Fibroblast of villous mesenchyme (primary cell): ENCODE results near the gene SPATA25. TPM values are rescaled to one million over a fixed set of nuclear protein-coding genes. Genes with fewer than 3 reads are reported as not detected.

Experiments
- DNase-seq: peaks from one replicate; pipeline ENCODE4 v3.0.0-alpha.2; 2010; ENCODE audit warnings: low read depth
- H3K4me3 ChIP-seq: 2 replicates; pipeline ENCODE4 v1.5.1; 2011; ENCODE audit warnings: low read depth, mild to moderate bottlenecking, low read length
- total RNA-seq: library from RNA; depleted of rRNA; stranded (reverse); fragments of >200 nt; gene quantifications from 2 replicates; pipeline ENCODE4 v1.2.3, GENCODE V29; 2012
- TF ChIP-seq, protein P1 (sequence below): IDR thresholded peaks from 2 replicates; pipeline ENCODE4 v1.5.1; 2012; ENCODE audit warnings: low read depth, mild to moderate bottlenecking, low read length; ENCODE audit not compliant: insufficient read depth

SPATA25 gene
- total RNA-seq, 1 donor, result 0.43 TPM

DNA sequence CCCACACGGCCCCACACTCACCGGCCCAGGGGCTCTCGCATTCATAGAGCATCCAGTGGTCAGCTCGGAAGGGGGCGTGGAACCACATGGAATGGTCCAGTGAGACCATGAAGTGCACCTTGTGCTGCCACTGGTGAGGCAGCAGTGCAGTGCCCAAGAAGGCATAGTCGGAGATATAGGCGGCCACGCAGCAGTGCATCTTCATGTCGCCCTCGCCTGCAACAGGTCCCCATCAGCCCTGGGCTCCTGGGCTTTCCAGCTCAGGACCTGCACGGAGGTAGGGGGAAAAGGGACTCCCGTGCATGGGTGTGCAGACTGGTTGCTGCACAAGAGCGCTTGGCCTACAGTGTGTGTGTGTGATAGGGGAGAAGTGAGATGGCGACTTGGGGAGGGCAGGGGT is 43.9 kb downstream of the SPATA25 start:
- TF ChIP-seq, protein P1, sequence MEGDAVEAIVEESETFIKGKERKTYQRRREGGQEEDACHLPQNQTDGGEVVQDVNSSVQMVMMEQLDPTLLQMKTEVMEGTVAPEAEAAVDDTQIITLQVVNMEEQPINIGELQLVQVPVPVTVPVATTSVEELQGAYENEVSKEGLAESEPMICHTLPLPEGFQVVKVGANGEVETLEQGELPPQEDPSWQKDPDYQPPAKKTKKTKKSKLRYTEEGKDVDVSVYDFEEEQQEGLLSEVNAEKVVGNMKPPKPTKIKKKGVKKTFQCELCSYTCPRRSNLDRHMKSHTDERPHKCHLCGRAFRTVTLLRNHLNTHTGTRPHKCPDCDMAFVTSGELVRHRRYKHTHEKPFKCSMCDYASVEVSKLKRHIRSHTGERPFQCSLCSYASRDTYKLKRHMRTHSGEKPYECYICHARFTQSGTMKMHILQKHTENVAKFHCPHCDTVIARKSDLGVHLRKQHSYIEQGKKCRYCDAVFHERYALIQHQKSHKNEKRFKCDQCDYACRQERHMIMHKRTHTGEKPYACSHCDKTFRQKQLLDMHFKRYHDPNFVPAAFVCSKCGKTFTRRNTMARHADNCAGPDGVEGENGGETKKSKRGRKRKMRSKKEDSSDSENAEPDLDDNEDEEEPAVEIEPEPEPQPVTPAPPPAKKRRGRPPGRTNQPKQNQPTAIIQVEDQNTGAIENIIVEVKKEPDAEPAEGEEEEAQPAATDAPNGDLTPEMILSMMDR, result no peak
- H3K4me3 ChIP-seq, result no peak overlapping the region
- no peak for DNase-seq

DNA sequence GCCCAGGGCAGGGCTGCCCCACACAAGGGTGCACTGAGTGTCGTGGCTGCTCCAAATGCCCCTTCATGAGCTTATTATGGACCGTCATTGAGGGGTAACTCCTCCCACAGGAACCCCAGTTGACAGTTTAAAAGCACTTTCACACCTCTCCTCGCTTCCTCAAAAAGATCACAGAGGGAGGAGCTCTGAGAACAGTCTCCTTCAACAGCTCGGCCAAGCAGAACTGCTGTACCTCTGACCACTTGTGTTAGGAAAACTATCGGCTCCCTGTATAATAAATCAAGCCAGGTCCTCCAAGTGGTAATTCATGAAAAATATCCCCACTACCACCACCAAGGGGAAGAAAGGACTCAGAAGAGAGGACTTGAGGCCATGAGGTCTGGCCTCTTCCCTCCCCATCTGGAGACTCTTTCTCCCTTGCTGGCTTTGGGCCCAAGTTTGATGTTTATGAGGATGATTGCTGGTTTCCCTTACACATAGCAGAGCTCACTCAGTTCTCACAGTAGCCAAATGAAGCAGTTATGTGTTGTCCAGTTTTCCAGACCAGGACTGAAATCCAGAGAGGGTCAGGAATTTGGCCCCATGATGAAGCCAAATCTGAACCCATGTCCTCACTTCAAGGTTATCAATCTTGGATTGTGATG is 45.1 kb downstream of the SPATA25 start:
- TF ChIP-seq, protein P1, result no peak

DNA sequence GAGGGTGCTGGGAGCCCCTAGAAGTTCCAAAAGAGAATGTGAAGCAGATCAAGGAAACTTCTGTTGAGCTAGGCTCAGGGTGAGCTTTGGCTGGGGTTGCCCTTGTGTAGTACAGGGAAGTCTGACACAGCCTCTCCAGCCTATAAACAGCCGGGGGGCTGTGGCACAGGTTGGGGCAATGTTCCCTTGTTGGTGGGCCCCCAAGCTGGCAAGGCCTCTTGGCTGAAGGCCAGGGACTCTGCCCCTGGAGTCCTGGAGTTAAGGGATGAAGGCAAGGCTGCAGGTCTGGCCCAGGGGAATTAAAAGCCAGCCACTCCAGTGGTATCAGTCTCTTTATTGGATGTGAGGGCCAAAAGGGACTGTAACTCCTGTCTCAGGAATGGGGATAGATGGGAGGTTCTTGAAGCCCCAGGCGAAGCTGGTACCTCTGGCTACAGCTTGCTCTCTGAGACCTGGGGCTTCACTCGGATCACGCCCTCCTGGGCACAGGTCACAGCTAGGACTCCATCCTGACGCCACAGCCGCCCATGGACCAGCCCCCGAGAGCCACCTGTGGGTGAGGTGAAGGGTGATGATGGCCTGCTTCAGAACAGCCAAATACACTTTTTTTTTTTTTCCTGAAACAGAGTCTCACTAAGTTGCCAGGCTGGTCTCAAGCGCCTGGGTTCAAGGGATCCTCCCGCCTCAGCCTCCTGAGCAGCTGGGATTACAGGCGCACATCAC is 45.9 kb downstream of the SPATA25 start:
- no peak overlapping the region for H3K4me3 ChIP-seq
- no peak for DNase-seq
- TF ChIP-seq, protein P1, result no peak

More for the DNA sequence above, 45.1 kb downstream of the SPATA25 start:
- no peak overlapping the region for H3K4me3 ChIP-seq
- peak; percentile 91 for DNase-seq

DNA sequence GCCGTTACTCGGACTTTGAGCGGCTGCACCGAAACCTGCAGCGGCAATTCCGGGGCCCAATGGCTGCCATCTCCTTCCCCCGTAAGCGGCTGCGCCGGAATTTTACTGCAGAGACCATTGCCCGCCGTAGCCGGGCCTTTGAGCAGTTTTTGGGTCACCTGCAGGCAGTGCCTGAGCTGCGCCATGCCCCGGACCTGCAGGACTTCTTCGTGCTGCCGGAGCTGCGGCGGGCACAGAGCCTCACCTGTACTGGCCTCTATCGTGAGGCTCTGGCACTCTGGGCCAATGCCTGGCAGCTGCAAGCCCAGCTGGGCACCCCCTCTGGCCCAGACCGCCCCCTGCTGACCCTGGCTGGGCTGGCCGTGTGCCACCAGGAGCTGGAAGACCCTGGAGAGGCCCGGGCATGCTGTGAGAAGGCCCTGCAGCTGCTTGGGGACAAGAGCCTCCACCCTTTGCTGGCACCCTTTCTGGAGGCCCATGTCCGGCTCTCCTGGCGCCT is 46.7 kb downstream of the SPATA25 start:
- no peak overlapping the region for H3K4me3 ChIP-seq
- DNase-seq, result no peak
- TF ChIP-seq, protein P1, result no peak

DNA sequence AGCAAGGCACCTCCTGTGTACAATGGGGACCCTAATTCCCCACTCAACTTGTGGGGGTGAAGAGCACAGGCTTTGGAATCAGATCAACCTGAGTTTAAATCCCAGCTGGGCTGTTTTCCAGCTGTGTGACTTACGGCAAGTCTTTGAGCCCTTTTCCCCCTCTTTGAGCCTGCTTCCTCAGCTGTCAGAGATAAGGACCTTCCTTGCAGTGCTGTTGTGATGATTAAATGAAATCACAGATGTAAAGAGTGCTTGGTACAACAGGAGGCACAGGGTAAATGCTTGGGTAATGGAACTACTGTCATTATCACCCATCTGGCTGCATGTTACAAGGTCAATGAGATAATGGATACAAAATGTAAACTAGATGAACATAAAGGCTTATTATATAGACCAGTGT is 50.6 kb downstream of the SPATA25 start:
- peak; percentile 78 for DNase-seq
- peak overlapping the region; percentile 36 for H3K4me3 ChIP-seq

More for the DNA sequence above, 50.6 kb downstream of the SPATA25 start:
- TF ChIP-seq, protein P1, result no peak

Other genes with a start within 250 kb of the SPATA25 start
- gene WFDC11, start 217.4 kb downstream of the SPATA25 start, total RNA-seq, result not detected in 2 replicates
- not detected in 2 replicates for gene WFDC13, start 185.6 kb downstream of the SPATA25 start, total RNA-seq
- not detected in 2 replicates for gene WFDC10B, start 182.6 kb downstream of the SPATA25 start, total RNA-seq
- gene SPINT4, start 165.3 kb downstream of the SPATA25 start, total RNA-seq, result not detected in 2 replicates
- gene WFDC3, start 95.7 kb downstream of the SPATA25 start, total RNA-seq, result 0.43 TPM in 1 of 2 replicates, not detected in the other
- gene DNTTIP1, start 95.7 kb downstream of the SPATA25 start, total RNA-seq, result 9.5 and 12.6 TPM in 2 replicates
- gene UBE2C, start 75.0 kb downstream of the SPATA25 start, total RNA-seq, result 13.5 and 26.3 TPM in 2 replicates
- 0.32 and 0.43 TPM in 2 replicates for gene TNNC2, start 60.3 kb downstream of the SPATA25 start, total RNA-seq
- 50.5 and 60.9 TPM in 2 replicates for gene SNX21, start 53.8 kb downstream of the SPATA25 start, total RNA-seq
- 36.7 and 43.5 TPM in 2 replicates for gene ACOT8, start 30.2 kb downstream of the SPATA25 start, total RNA-seq
- gene ZSWIM3, start 30.0 kb downstream of the SPATA25 start, total RNA-seq, result 3.2 and 5.6 TPM in 2 replicates
- gene ZSWIM1, start 6.4 kb downstream of the SPATA25 start, total RNA-seq, result 8.1 and 9.1 TPM in 2 replicates
- gene NEURL2, start 3.6 kb upstream of the SPATA25 start, total RNA-seq, result 3.9 and 5.2 TPM in 2 replicates
- gene CTSA, start 3.7 kb upstream of the SPATA25 start, total RNA-seq, result 60.9 and 61.3 TPM in 2 replicates
- gene PLTP, start 24.5 kb upstream of the SPATA25 start, total RNA-seq, result 10.4 and 14.8 TPM in 2 replicates
- 9.1 and 15.8 TPM in 2 replicates for gene PCIF1, start 47.1 kb upstream of the SPATA25 start, total RNA-seq
- 17.7 and 19.6 TPM in 2 replicates for gene ZNF335, start 84.6 kb upstream of the SPATA25 start, total RNA-seq
- gene MMP9, start 121.3 kb upstream of the SPATA25 start, total RNA-seq, result not detected in 2 replicates
- gene SLC12A5, start 141.6 kb upstream of the SPATA25 start, total RNA-seq, result under 0.01 TPM in 2 replicates
- gene NCOA5, start 202.3 kb upstream of the SPATA25 start, total RNA-seq, result 15.5 and 18.6 TPM in 2 replicates
- gene CD40, start 230.7 kb upstream of the SPATA25 start, total RNA-seq, result 0.43 and 0.97 TPM in 2 replicates